HL-60 (cell line): ENCODE results near the gene OR52D1.

Experiments used
- DNase-seq, 2 experiments: peaks; one replicate each; pipeline ENCODE4 v3.0.0-alpha.2; 2010 to 2020; ENCODE audit warnings: low read depth in 1 of 2, low spot score in 1 of 2
- H3K27ac ChIP-seq: fragments of 250-450 bp; sonication (Bioruptor Pico); replicated peaks from 2 replicates; pipeline ENCODE4 v1.5.1; 2020; ENCODE audit warnings: mild to moderate bottlenecking, moderate library complexity
- H3K27me3 ChIP-seq: fragments of 250-450 bp; sonication (Bioruptor Pico); 2 replicates; pipeline ENCODE4 v1.5.1; 2021; ENCODE audit warnings: mild to moderate bottlenecking, moderate library complexity; ENCODE audit not compliant: insufficient read depth, poor library complexity, severe bottlenecking
- H3K4me3 ChIP-seq: replicated peaks from 2 replicates; pipeline ENCODE4 v1.5.1; 2011; ENCODE audit warnings: mild to moderate bottlenecking, control low read depth, low read length; ENCODE audit not compliant: insufficient read depth
- CTCF ChIP-seq: IDR thresholded peaks from one replicate; pipeline ENCODE4 v1.5.1; 2011; ENCODE audit warnings: low read length, control low read depth, inconsistent platforms; ENCODE audit not compliant: insufficient read depth
- GABPA ChIP-seq: IDR thresholded peaks from 2 replicates; pipeline ENCODE4 v1.6.1; 2012; ENCODE audit warnings: low read depth
- POLR2AphosphoS5 ChIP-seq: IDR thresholded peaks from 2 replicates; pipeline ENCODE4 v1.6.1; 2012; ENCODE audit warnings: low read depth
- SPI1 ChIP-seq: IDR thresholded peaks from 2 replicates; pipeline ENCODE4 v1.6.1; 2012; ENCODE audit warnings: low read depth, mild to moderate bottlenecking, borderline replicate concordance
- TF ChIP-seq, protein P1 (sequence below): IDR thresholded peaks from 2 replicates; pipeline ENCODE4 v1.6.1; 2012; ENCODE audit warnings: low read depth; ENCODE audit not compliant: insufficient replicate concordance

The OR52D1 gene

DNA sequence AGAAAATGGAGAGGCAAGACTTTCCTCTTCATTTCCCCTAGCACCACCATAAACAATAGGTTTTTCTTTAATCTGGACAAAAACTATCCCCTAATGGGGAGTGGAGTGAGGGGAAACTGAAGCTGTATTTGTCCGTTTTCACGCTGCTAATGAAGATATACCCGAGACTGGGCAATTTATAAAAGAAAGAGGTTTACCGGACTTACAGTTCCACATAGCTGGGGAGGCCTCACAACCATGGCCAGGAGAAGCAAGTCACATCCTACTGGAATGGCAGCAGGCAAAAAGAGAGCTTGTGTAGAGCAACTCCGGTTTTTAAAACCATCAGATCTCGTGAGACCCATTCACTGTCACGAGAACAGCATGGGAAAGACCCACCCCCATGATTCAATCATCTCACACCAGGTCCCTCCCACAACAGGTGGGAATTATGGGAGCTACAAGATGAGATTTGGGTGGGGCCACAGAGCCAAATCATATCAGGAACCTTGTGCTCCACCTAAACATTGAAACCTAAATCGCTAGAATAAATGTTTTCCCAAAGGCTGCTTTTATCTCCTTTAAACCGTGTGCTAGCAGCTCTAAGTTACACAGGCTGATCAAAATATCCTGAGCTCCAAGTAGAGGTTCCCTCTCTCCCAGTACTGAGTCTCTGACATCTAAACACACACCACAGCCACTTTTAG is 17.0 kb downstream of the OR52D1 start:
- Histone ChIP-seq H3K27me3 (peaks cover 2% of the 10 kb centered on the region), H3K27ac (no peak overlapping the region), H3K4me3 (no peak overlapping the region)
- TF ChIP-seq GABPA (no peak), POLR2AphosphoS5 (no peak), SPI1 (no peak)
- TF ChIP-seq, protein P1, sequence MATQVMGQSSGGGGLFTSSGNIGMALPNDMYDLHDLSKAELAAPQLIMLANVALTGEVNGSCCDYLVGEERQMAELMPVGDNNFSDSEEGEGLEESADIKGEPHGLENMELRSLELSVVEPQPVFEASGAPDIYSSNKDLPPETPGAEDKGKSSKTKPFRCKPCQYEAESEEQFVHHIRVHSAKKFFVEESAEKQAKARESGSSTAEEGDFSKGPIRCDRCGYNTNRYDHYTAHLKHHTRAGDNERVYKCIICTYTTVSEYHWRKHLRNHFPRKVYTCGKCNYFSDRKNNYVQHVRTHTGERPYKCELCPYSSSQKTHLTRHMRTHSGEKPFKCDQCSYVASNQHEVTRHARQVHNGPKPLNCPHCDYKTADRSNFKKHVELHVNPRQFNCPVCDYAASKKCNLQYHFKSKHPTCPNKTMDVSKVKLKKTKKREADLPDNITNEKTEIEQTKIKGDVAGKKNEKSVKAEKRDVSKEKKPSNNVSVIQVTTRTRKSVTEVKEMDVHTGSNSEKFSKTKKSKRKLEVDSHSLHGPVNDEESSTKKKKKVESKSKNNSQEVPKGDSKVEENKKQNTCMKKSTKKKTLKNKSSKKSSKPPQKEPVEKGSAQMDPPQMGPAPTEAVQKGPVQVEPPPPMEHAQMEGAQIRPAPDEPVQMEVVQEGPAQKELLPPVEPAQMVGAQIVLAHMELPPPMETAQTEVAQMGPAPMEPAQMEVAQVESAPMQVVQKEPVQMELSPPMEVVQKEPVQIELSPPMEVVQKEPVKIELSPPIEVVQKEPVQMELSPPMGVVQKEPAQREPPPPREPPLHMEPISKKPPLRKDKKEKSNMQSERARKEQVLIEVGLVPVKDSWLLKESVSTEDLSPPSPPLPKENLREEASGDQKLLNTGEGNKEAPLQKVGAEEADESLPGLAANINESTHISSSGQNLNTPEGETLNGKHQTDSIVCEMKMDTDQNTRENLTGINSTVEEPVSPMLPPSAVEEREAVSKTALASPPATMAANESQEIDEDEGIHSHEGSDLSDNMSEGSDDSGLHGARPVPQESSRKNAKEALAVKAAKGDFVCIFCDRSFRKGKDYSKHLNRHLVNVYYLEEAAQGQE: no peak
- DNase-seq: no peak

DNA sequence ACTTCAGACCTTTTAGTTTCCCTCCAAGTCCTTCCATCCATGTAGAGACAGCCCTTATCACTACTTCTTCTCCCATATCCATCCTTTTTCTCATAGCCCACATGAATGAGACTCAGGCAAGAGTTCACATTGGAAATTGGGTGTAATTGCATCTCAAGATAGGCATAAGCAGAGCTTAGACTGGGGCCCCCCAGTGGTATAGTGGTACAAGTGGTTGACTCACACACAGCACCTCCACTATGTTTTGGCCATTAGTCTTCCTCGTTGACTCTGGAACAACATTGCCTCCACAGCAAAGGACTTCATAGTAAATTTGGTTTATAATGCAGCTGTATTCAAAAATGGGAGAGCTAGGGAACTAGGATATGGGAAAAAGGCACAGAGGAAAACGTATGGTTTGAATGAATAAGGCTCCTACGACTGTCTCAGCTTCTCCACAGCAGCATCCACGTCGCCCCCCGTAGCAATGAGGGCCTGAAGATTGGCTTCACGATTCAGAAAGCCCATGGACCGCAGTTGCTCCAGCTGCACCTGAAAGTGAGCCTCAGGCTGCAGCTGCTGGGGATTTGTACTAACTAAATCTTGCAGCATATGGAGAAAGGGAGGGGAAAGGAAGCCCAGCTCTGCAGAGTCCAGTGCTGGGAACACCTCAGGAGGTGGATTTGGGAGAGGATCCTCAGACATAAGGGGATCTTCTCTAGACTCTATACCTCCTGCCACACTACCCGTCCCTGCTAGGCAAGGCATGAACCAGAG is 18.9 kb downstream of the OR52D1 start:
- no peak for DNase-seq
- H3K4me3 ChIP-seq: no peak overlapping the region
- H3K27ac ChIP-seq: no peak overlapping the region
- H3K27me3 ChIP-seq: peaks cover 9% of the 10 kb centered on the region
- TF ChIP-seq CTCF (no peak), SPI1 (no peak), GABPA (no peak), POLR2AphosphoS5 (no peak)
- TF ChIP-seq, protein P1: no peak

DNA sequence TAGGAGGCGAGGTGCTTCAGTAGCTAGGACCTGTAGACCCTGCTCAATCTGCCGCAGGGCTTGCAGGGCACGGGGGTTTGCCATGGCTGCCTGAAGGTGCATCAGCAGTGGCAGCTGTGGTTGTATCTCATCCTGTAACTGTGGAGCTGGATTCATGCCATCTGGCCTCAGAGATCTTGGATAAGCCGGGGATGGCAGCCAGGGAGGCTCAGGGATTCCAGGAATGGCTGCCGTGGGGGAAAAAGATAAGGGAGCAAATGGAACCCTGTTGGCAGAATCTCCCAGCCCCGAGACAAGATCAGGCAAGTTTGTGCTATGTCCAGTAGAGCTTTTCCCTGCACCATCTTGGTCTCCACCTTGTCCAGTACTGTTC is 19.4 kb downstream of the OR52D1 start:
- no peak for TF ChIP-seq CTCF
- TF ChIP-seq POLR2AphosphoS5: no peak
- no peak for TF ChIP-seq SPI1
- TF ChIP-seq GABPA: no peak
- TF ChIP-seq, protein P1: no peak
- Histone ChIP-seq H3K27me3 (peaks cover 9% of the 10 kb centered on the region), H3K4me3 (no peak overlapping the region), H3K27ac (no peak overlapping the region)
- no peak for DNase-seq
